Anterior cingulate cortex (tissue), 58 donors: Measurements from ENCODE around the gene SLC25A53.

ENCODE experiments used
- DNase-seq, 58 donors: peaks; one replicate each; lab custom pipeline; 2025; lab: John Stamatoyannopoulos, UW

Gene SLC25A53

GRCh38 chrX:104134583-104135261, 22.1 kb downstream of the SLC25A53 start:
- no peak for DNase-seq

DNA sequence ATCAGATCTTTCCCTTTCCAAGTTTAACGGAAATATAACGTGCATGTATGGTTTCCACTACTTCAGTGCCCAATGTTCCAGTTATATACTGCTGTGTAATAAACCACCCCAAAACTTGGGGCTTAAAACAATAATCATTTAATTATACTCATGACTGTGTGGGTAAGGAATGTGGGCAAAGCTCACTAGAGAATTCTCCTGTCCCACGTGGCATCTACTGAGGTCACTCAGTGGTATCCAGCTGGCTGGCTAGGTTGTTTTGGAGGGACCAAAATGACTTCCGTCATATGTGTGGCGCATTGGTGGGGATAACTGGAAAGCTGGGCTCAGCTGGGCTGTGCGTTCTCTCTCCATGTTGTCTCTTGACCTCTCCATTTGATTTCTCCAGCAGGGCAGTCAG, 26.0 kb downstream of the SLC25A53 start:
- no peak for DNase-seq

GRCh38 chrX:104126856-104127255, 30.0 kb downstream of the SLC25A53 start:
- DNase-seq = no peak

DNA sequence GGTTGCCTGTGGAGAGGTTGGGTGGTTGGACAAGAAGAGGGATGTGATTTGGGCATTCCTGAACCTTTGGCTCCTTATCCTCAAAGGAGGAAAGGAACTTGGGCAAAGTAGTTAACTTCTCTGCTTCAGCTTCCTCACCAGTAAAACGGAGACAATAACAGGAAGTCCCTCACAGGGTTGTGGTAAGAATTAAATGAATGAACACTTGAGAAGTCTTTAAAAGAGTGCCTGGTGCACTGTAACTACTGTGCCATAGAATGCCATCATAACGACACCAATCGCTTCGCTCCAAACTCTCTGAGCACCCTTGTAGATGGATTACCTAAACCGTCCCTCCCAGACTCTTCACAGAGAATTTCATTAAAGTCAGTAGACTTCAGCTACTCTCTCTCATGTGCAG, 34.0 kb downstream of the SLC25A53 start:
- no peak for DNase-seq

- no peak for DNase-seq
These were observed 38.0 kb downstream of the SLC25A53 start for GRCh38 chrX:104118765-104119164.

- DNase-seq = no peak
These were observed 39.0 kb downstream of the SLC25A53 start for GRCh38 chrX:104117759-104118158.

- peak in 53 of 58 donors; percentile 1 to 64 (median 25) for DNase-seq
These were observed 43.4 kb downstream of the SLC25A53 start for GRCh38 chrX:104113222-104113965.

- DNase-seq = peak in 55 of 58 donors; percentile 2 to 75 (median 39)
These were observed 44.4 kb downstream of the SLC25A53 start, which contains the start of gene ZCCHC18 for GRCh38 chrX:104112326-104112951. ZCCHC18 (plus strand) TSS chrX:104112523; CDS start chrX:104114112, 1,589 bp downstream.

- peak in 2 of 58 donors; percentile 1 to 8 for DNase-seq
These were observed 46.1 kb downstream of the SLC25A53 start for GRCh38 chrX:104110491-104111240.

- DNase-seq = no peak
These were observed 47.9 kb downstream of the SLC25A53 start for GRCh38 chrX:104108955-104109354.

DNA sequence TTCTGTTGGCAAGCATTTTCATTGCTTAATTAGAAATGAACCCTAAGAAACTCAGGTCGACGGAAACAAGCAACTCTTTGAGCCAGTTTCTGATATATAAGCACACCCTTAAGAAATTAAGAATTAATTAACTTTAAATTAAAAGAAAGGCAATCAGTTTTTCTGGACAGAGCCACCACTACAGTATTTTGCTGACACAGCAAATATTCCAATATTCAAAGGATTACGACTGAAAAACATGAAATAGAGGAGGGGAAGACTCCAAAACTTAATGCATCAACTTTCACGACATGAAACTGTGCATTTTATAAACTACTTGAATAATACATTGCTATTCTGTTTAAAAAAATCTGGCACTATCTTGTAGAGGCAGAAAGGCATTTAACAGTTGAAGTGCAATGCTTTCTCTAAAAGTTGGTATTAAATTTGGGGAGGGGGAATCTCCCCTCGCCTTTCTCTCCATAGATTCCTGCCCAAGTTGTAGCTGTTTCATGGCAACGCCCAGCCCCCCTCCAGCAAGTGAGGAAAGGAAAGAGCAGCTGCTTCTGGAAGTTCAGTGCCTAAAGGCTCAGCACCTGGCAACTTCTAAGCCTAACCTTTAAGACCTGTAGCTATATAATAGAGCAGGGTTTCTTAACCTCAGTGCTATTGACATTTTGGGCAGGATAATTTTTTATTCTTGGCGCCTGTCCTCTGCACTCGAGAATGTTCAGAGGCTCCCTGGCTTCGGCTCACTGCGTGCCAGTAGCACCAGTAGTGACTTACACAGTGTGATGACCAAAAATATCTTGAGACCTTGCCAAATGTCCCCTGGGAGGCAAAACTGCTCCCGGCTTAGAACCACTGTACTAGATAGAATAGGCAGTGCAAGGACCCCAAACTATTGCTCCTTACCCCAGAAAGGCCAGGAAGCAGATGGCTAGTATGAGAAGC, 51.2 kb downstream of the SLC25A53 start:
- peak in 2 of 58 donors; percentile 2 to 6 for DNase-seq

GRCh38 chrX:104104676-104105075, 52.1 kb downstream of the SLC25A53 start:
- no peak for DNase-seq

- no peak for DNase-seq
These were observed 57.9 kb downstream of the SLC25A53 start for GRCh38 chrX:104098919-104099318.

DNA sequence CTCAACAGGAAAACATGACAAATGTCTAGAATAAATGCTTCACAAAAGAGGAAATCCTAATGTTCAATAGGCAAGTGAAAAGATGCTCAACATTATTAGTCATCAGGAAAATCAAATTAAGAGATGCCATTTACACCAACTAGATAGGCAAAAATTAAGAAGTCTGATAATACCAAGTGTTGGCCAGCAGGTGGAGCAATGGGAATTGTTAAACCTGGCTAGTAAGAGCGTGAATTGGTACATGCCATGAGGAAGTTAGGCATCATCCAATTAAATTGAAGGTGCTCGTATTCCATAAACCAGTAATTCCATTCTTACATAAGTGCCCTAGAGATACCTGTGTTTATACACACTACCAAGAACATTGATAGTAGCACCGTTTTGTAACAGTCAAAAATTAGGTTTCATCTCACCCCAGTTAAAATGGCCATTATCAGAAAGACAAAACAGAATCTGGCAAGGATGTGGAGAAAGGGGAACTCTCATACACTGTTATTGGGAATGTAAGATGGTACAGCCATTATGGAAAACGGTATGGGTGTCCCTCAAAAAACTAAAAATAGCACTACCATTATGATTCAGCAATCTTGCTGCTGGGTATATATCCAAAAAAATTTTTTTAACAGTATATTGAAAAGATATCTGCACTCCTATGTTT, 58.5 kb downstream of the SLC25A53 start:
- peak in 25 of 58 donors; percentile 0 to 55 (median 19) for DNase-seq

- DNase-seq = no peak
These were observed 70.9 kb downstream of the SLC25A53 start for GRCh38 chrX:104085919-104086318.

DNA sequence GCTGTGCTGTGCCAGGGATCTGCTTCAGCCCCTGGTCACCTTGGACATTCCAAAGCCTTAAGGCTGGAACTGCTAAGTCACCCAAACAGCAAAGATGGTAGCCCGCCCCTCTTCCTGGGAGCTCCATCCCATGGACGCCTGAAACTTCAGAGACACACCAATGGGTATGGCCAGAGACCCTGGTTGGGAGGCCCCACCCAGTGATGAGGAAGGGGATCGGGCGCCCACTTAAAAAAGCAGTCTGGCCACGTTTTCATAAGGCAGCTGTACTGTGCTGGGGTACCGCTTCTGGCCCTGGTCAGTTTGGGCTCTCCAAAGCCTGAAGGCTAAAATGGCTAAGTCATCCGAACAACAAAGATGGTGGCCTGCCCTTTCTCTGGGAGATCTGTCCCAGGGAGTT, 71.3 kb downstream of the SLC25A53 start:
- DNase-seq = no peak

DNA sequence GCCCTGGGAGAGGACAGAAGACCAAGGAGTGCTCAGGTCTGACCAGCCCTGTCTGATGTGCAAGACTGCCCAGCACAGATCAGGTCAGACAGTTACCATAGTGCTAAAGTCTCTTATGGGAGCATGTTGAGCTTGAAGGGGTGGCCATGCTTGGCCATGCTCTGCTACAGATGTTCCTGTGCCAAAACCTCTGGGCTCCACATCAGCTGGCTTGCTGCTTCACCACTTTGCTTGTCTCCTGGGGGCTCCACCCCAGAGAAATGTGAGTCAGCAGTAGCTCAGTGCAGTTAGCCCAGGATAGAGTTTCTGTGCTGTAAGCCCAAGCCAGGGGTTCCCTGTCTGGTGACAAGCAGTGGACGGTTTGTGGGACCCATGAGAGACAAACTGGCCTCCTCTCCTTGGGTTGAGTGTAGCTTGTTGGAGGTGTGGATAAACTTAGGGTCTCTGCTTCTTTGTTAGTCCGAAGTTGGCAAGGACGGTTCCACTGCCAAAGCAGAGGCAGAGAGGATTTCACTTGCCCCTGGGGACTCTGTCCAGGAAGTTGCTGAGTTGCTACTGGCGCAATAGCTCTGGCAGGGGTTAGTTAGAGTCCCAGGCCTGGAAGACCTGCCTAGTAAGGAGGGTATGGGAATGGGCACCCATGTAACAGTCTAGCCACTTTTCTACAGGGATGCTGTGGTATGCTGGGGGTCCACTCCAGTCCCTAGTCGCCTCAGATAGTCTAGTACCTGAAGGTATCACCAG, 72.1 kb downstream of the SLC25A53 start:
- DNase-seq = no peak

GRCh38 chrX:104084063-104084462, 72.7 kb downstream of the SLC25A53 start:
- DNase-seq = no peak
